ENCODE measurements around the gene ARG2. TPM values are rescaled to one million over a fixed set of nuclear protein-coding genes. Genes with fewer than 3 reads are reported as not detected.
A peak's percentile ranks its signal among the peaks of the same experiment; 100 is the strongest.

Gene ARG2
- total RNA-seq, 2 donors from 2014 or later, result 31.9 to 565 TPM

DNA sequence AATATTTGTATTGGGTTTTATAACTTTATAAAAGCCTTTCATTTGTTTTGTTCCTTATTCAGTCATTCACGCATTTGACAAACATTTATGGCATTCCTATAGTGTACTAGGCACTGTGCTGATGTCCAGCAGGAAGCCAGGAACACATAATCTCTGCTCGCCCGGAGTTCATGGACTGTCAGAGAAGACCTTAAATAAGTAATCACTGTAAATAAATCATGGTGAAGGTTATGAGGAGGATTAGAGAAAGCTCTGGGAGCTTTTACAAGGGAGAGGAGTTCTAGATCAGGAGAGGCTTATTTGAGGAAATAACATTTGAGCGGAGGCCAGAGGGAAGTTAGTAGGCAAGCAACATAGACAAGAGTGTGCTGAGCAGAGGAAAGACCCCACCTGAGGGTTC lies 77.3 kb downstream of the ARG2 start:
- intact Hi-C loops (cut with DNase I), result loop anchor here (5.0 to 10.0 kb wide), 2 partner anchors 75 to 262 kb away; no protein-coding TSS in a partner anchor
- TF ChIP-seq POLR2AphosphoS5 (IDR thresholded peaks at IDR 0.05) (peak; percentile 58), POLR2A (IDR thresholded peaks at IDR 0.05) (no peak)
- TF ChIP-seq, protein P1, sequence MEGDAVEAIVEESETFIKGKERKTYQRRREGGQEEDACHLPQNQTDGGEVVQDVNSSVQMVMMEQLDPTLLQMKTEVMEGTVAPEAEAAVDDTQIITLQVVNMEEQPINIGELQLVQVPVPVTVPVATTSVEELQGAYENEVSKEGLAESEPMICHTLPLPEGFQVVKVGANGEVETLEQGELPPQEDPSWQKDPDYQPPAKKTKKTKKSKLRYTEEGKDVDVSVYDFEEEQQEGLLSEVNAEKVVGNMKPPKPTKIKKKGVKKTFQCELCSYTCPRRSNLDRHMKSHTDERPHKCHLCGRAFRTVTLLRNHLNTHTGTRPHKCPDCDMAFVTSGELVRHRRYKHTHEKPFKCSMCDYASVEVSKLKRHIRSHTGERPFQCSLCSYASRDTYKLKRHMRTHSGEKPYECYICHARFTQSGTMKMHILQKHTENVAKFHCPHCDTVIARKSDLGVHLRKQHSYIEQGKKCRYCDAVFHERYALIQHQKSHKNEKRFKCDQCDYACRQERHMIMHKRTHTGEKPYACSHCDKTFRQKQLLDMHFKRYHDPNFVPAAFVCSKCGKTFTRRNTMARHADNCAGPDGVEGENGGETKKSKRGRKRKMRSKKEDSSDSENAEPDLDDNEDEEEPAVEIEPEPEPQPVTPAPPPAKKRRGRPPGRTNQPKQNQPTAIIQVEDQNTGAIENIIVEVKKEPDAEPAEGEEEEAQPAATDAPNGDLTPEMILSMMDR (IDR thresholded peaks at IDR 0.05), result no peak
- Histone ChIP-seq H3K4me3 (no peak overlapping the region), H3K4me1 (replicated peaks) (peaks cover 10% of the 10 kb centered on the region), H3K27ac (peak overlapping the region; percentile 9 to 92), H3K9me3 (no peaks in the 10 kb centered on the region), H3K36me3 (no peaks in the 10 kb centered on the region), H3K27me3 (replicated peaks; ENCODE audit: insufficient read depth) (no peaks in the 10 kb centered on the region)
- WGBS, result 44% methylated on average over 4 of the region's 4 CpGs
- DNase-seq (ENCODE audit: low spot score), result no peak

DNA sequence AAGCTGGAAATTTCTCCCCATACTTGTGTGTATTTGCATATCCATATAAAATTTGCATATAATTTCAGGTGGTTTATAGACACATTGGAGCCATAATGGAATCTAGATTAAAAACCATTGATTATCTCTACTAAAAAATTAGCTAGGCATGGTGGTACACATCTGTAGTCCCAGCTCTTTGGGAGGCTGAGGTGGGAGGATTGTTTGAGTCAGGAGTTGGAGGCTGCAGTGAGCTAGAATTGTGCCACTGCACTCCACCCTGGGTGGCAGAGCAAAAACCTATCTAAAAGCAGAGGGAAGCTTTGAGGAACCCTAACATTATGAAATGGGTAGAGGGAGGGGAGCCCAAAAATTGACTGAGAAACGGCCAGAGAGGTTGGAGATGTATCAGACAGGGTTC lies 78.5 kb downstream of the ARG2 start:
- no peak for DNase-seq (ENCODE audit: low spot score)
- peaks cover 10% of the 10 kb centered on the region for H3K4me1 ChIP-seq (replicated peaks)
- H3K4me3 ChIP-seq, result no peak overlapping the region
- peak overlapping the region; percentile 14 to 92 for H3K27ac ChIP-seq
- 43% methylated on average over 1 of the region's 1 CpG for WGBS
- H3K36me3 ChIP-seq, result no peaks in the 10 kb centered on the region
- H3K27me3 ChIP-seq (replicated peaks; ENCODE audit: insufficient read depth), result no peaks in the 10 kb centered on the region
- TF ChIP-seq POLR2AphosphoS5 (IDR thresholded peaks at IDR 0.05), result no peak
- no peak for TF ChIP-seq POLR2A (IDR thresholded peaks at IDR 0.05)
- TF ChIP-seq, protein P1 (IDR thresholded peaks at IDR 0.05), result no peak
- intact Hi-C loops (cut with DNase I), result loop anchor here (5.0 to 10.0 kb wide), 2 partner anchors 76 to 263 kb away; no protein-coding TSS in a partner anchor
- no peaks in the 10 kb centered on the region for H3K9me3 ChIP-seq

Small RNAs within 50 kb of the gene (small RNA-seq; reads per million reads assigned to genes)
- gene AL132640.3, result 0 reads per million in 2 donors
- gene RF00019, result 0 reads per million in 2 donors
- 0 to 0.20 reads per million in 2 donors for gene RNA5SP386

Other genes with a start within 250 kb of the ARG2 start
- 10 to 100 TPM in 1 of 2 donors, 1 to 10 TPM in 1; 8.1 to 21.1 TPM for gene PLEK2, start 207.8 kb upstream of the ARG2 start, total RNA-seq
- gene TMEM229B, start 131.2 kb upstream of the ARG2 start, total RNA-seq, result 10 to 100 TPM in 1 of 2 donors, 1 to 10 TPM in 1; 5.7 to 85.4 TPM
- 10 to 100 TPM; 57.9 to 92.7 TPM for gene PLEKHH1, start 86.6 kb upstream of the ARG2 start, total RNA-seq
- gene PIGH, start 19.7 kb upstream of the ARG2 start, total RNA-seq, result 100 to 1,000 TPM in 1 of 2 donors, 10 to 100 TPM in 1; 41.5 to 128 TPM
- 10 to 100 TPM; 52.0 to 52.6 TPM for gene VTI1B, start 54.7 kb downstream of the ARG2 start, total RNA-seq
- gene RDH11, start 75.8 kb downstream of the ARG2 start, total RNA-seq, result 1,000 to 10,000 TPM in 1 of 2 donors, 100 to 1,000 TPM in 1; 134 to 2,107 TPM
- 1 to 10 TPM in 1 of 2 donors, under 1 TPM in 1; 0.28 to 1.0 TPM for gene RDH12, start 82.0 kb downstream of the ARG2 start, total RNA-seq
- 10 to 100 TPM; 12.2 to 33.7 TPM for gene ZFYVE26, start 196.7 kb downstream of the ARG2 start, total RNA-seq
- 10 to 100 TPM; 14.9 to 35.8 TPM for gene RAD51B, start 199.9 kb downstream of the ARG2 start, total RNA-seq